ENCODE results near the gene DUSP28. TPM values are rescaled to one million over a fixed set of nuclear protein-coding genes. Genes with fewer than 3 reads are reported as not detected.
A peak's percentile ranks its signal among the peaks of the same experiment; 100 is the strongest.

The DUSP28 gene
- total RNA-seq, 1 donor from 2014 or later: 1.5 TPM

GRCh38 chr2:240593703-240594451, 33.7 kb downstream of the DUSP28 start:
- H3K27ac Mint-ChIP-seq (ENCODE audit: unreplicated experiment): no peak overlapping the region
- no peak for TF ChIP-seq CTCF (IDR thresholded peaks at IDR 0.05; ENCODE audit: unreplicated experiment)
- peaks cover 16% of the 10 kb centered on the region for H3K36me3 Mint-ChIP-seq (ENCODE audit: low read depth, unreplicated experiment)
- DNase-seq (ENCODE audit: low spot score): no peak
- H3K4me3 Mint-ChIP-seq (ENCODE audit: unreplicated experiment): no peak overlapping the region
- H3K4me1 Mint-ChIP-seq (ENCODE audit: unreplicated experiment): no peaks in the 10 kb centered on the region
- peaks cover 3% of the 10 kb centered on the region for H3K27me3 Mint-ChIP-seq (ENCODE audit: unreplicated experiment)
- no peaks in the 10 kb centered on the region for H3K9me3 Mint-ChIP-seq (ENCODE audit: unreplicated experiment)

GRCh38 chr2:240594511-240595380, 34.6 kb downstream of the DUSP28 start:
- Mint-ChIP-seq H3K4me1 (ENCODE audit: unreplicated experiment) (no peaks in the 10 kb centered on the region), H3K27me3 (ENCODE audit: unreplicated experiment) (no peaks in the 10 kb centered on the region), H3K27ac (ENCODE audit: unreplicated experiment) (no peak overlapping the region), H3K4me3 (ENCODE audit: unreplicated experiment) (no peak overlapping the region), H3K9me3 (ENCODE audit: unreplicated experiment) (no peaks in the 10 kb centered on the region), H3K36me3 (ENCODE audit: low read depth, unreplicated experiment) (peaks cover 13% of the 10 kb centered on the region)
- TF ChIP-seq CTCF (IDR thresholded peaks at IDR 0.05; ENCODE audit: unreplicated experiment): no peak
- DNase-seq (ENCODE audit: low spot score): no peak

DNA sequence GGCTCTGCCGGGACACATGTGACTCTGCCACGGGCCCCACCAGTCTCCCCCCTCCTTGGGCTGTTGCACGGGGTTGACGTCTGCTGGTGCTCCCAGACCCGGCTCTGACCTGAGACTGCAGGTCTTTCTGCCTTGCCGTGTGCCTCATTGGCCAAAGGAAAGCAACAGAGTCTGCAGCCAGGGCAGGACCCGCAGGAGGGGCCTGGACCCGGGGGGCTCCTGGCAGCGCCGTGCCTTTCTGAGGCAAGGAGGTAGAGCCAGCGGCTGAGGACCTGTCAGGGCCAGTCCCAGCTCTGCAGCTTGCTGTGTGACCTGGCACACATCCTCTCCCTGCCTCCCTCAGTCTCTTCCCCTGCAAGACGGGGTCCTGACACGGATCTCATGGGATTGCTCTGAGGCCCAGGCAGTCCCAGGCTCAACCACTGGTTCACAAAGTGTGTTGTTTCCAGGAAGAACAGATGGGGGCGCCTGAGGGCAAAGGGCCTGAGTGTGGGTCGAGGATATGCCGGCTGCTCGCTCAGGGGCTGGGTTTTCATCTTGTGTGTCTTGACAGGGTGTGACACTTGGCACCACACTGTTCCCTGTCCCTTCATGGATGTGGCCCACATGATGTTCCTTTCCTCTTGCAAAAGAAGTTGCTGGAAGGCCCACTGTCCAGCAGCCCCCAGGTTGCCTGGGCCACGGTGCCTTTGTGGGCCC, 35.4 kb downstream of the DUSP28 start:
- Mint-ChIP-seq H3K9me3 (ENCODE audit: unreplicated experiment) (no peaks in the 10 kb centered on the region), H3K27ac (ENCODE audit: unreplicated experiment) (no peak overlapping the region)

GRCh38 chr2:240596080-240596460, 35.9 kb downstream of the DUSP28 start:
- H3K9me3 Mint-ChIP-seq (ENCODE audit: unreplicated experiment): no peaks in the 10 kb centered on the region
- peaks cover 1% of the 10 kb centered on the region for H3K27me3 Mint-ChIP-seq (ENCODE audit: unreplicated experiment)
- no peak overlapping the region for H3K27ac Mint-ChIP-seq (ENCODE audit: unreplicated experiment)
- no peak for DNase-seq (ENCODE audit: low spot score)
- no peaks in the 10 kb centered on the region for H3K4me1 Mint-ChIP-seq (ENCODE audit: unreplicated experiment)
- TF ChIP-seq CTCF (IDR thresholded peaks at IDR 0.05; ENCODE audit: unreplicated experiment): no peak
- peaks cover 10% of the 10 kb centered on the region for H3K36me3 Mint-ChIP-seq (ENCODE audit: low read depth, unreplicated experiment)
- no peak overlapping the region for H3K4me3 Mint-ChIP-seq (ENCODE audit: unreplicated experiment)

More for the DNA sequence above, 35.4 kb downstream of the DUSP28 start:
- TF ChIP-seq CTCF (IDR thresholded peaks at IDR 0.05; ENCODE audit: unreplicated experiment): peak; percentile 24
- DNase-seq (ENCODE audit: low spot score): peak; percentile 62
- H3K27me3 Mint-ChIP-seq (ENCODE audit: unreplicated experiment): no peaks in the 10 kb centered on the region
- no peaks in the 10 kb centered on the region for H3K4me1 Mint-ChIP-seq (ENCODE audit: unreplicated experiment)
- H3K4me3 Mint-ChIP-seq (ENCODE audit: unreplicated experiment): no peak overlapping the region
- peaks cover 13% of the 10 kb centered on the region for H3K36me3 Mint-ChIP-seq (ENCODE audit: low read depth, unreplicated experiment)
